Ascending aorta (tissue), 2 donors: Measurements from ENCODE around the gene MRPL44. TPM values are rescaled to one million over a fixed set of nuclear protein-coding genes. Genes with fewer than 3 reads are reported as not detected.

ENCODE experiments used
- DNase-seq, 2 donors: peaks; one replicate each; pipeline ENCODE4 v3.0.0-alpha.2; 2019; ENCODE audit warnings: low spot score in 2 of 2
- H3K27ac ChIP-seq, 2 donors: fragments of 200-600 bp; sonication (generic); one replicate each; pipeline ENCODE4 v1.5.1; 2016 to 2017; ENCODE audit warnings: mild to moderate bottlenecking in 1 of 2
- H3K27me3 ChIP-seq: fragments of 200-600 bp; sonication (generic); one replicate; pipeline ENCODE4 v1.5.1; 2017
- H3K36me3 ChIP-seq, 2 donors: fragments of 200-600 bp; sonication (generic); one replicate each; pipeline ENCODE4 v1.5.1; 2016
- H3K4me1 ChIP-seq, 2 donors: fragments of 200-600 bp; sonication (generic); one replicate each; pipeline ENCODE4 v1.5.1; 2016 to 2017; ENCODE audit warnings: mild to moderate bottlenecking in 1 of 2
- H3K4me3 ChIP-seq, 2 donors: fragments of 200-600 bp; sonication (generic); one replicate each; pipeline ENCODE4 v1.5.1; 2016 to 2017; ENCODE audit warnings: mild to moderate bottlenecking in 1 of 2
- H3K9me3 ChIP-seq, 2 donors: fragments of 200-600 bp; sonication (generic); one replicate each; pipeline ENCODE4 v1.5.1; 2016
- intact Hi-C: fragments of 100-400 bp; cut with DNase I; formaldehyde crosslinking; loops from one replicate; pipeline ENCODE4 v1.15.1; 2023
- total RNA-seq: library from RNA; depleted of rRNA; stranded (reverse); fragments of >200 nt; gene quantifications from one replicate; pipeline ENCODE4 v1.1.0, GENCODE V29; 2016
- TF ChIP-seq, protein P1 (sequence below), 3 experiments: fragments of 200-600 bp in 2 of 3; fragments of 450-650 bp in 1 of 3; sonication (generic) in 2 of 3; IDR thresholded peaks; one replicate each; pipeline ENCODE4 v1.5.1; 2016 to 2019; ENCODE audit warnings: antibody characterized with exemption in 3 of 3, mild to moderate bottlenecking in 1 of 3, moderate library complexity in 1 of 3

Gene MRPL44
- 3.8 TPM for total RNA-seq

- Histone ChIP-seq H3K4me3 (peak within 1 kb of the TSS; percentile 92 to 95), H3K27ac (peak within 1 kb of the TSS; percentile 83 to 88), H3K9me3 (no peaks in the 10 kb centered on the region), H3K4me1 (peaks cover 7 to 43% of the 10 kb centered on the region in 2 donors), H3K27me3 (no peaks in the 10 kb centered on the region), H3K36me3 (peaks cover 0 to 8% of the 10 kb centered on the region in 2 donors)
- TF ChIP-seq, protein P1, sequence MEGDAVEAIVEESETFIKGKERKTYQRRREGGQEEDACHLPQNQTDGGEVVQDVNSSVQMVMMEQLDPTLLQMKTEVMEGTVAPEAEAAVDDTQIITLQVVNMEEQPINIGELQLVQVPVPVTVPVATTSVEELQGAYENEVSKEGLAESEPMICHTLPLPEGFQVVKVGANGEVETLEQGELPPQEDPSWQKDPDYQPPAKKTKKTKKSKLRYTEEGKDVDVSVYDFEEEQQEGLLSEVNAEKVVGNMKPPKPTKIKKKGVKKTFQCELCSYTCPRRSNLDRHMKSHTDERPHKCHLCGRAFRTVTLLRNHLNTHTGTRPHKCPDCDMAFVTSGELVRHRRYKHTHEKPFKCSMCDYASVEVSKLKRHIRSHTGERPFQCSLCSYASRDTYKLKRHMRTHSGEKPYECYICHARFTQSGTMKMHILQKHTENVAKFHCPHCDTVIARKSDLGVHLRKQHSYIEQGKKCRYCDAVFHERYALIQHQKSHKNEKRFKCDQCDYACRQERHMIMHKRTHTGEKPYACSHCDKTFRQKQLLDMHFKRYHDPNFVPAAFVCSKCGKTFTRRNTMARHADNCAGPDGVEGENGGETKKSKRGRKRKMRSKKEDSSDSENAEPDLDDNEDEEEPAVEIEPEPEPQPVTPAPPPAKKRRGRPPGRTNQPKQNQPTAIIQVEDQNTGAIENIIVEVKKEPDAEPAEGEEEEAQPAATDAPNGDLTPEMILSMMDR (IDR thresholded peaks at IDR 0.05) = no peak
- DNase-seq = peak; percentile 73 to 98
- intact Hi-C loops = loop anchor here (1.0 to 5.0 kb wide), 3 partner anchors 13 to 630 kb away; partner anchors contain the start of gene CUL3
Observed at GRCh38 chr2:223957092-223957851, at the start of gene MRPL44. MRPL44 (plus strand) TSS chr2:223957463; CDS start chr2:223957473, 10 bp downstream.

GRCh38 chr2:223908304-223908998, 48.8 kb upstream of the MRPL44 start:
- intact Hi-C loops = no loop called here
- Histone ChIP-seq H3K27ac (no peak overlapping the region), H3K9me3 (no peaks in the 10 kb centered on the region), H3K4me1 (peaks cover 0 to 2% of the 10 kb centered on the region in 2 donors), H3K36me3 (peaks cover 0 to 25% of the 10 kb centered on the region in 2 donors), H3K27me3 (no peaks in the 10 kb centered on the region), H3K4me3 (no peak overlapping the region)
- DNase-seq = no peak
- TF ChIP-seq, protein P1 (IDR thresholded peaks at IDR 0.05) = no peak

GRCh38 chr2:223909001-223909741, 48.1 kb upstream of the MRPL44 start:
- TF ChIP-seq, protein P1 (IDR thresholded peaks at IDR 0.05) = no peak
- Histone ChIP-seq H3K4me1 (peaks cover 0 to 2% of the 10 kb centered on the region in 2 donors), H3K27me3 (no peaks in the 10 kb centered on the region), H3K9me3 (no peaks in the 10 kb centered on the region), H3K4me3 (no peak overlapping the region), H3K27ac (no peak overlapping the region), H3K36me3 (peaks cover 0 to 19% of the 10 kb centered on the region in 2 donors)
- intact Hi-C loops = no loop called here
- DNase-seq = no peak

DNA sequence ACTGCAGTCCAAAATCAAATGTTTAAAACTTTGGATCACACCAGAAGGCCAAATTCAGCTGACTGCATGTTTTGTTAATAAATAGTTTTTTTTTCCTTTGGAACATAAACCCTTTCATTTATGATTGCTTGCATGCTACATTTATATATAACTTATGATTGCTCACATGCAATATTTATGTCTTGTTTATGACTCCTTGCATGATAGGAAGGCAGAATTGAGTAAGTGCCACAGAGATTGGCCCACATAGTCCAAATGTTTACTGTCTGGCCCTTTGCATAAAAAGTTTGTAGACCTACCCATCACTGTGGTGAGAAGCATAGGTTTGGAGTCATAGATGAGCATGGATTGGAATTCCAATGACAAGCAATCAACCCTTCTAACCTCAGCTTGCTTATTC, 42.9 kb upstream of the MRPL44 start:
- Histone ChIP-seq H3K4me1 (peaks cover 4 to 6% of the 10 kb centered on the region in 2 donors), H3K27ac (no peak overlapping the region), H3K4me3 (no peak overlapping the region), H3K9me3 (no peaks in the 10 kb centered on the region), H3K36me3 (peaks cover 4 to 23% of the 10 kb centered on the region in 2 donors), H3K27me3 (no peaks in the 10 kb centered on the region)
- intact Hi-C loops = no loop called here
- TF ChIP-seq, protein P1 (IDR thresholded peaks at IDR 0.05) = no peak
- DNase-seq = no peak

DNA sequence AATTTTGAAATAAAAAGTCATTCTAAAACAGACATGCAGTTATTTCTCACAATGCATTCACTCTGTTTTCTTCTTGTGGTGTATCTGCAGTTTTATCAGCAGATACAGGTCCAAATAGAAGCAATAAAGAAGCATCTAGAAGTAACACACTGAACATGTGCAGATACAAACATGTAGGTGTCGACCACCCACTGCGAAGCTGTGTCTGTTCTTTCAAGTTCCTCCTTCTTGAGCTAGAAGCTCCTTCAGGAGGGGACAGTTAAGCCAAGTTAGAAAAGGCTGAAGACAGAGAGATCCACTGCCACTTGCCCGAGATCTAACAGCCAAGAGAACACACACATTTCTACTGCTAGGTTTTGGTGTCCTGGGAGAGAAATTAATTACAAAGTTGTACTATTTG, 42.2 kb upstream of the MRPL44 start:
- Histone ChIP-seq H3K4me1 (peaks cover 4 to 9% of the 10 kb centered on the region in 2 donors), H3K9me3 (no peaks in the 10 kb centered on the region), H3K4me3 (no peak overlapping the region), H3K27me3 (no peaks in the 10 kb centered on the region), H3K36me3 (peaks cover 4 to 23% of the 10 kb centered on the region in 2 donors), H3K27ac (no peak overlapping the region)
- TF ChIP-seq, protein P1 (IDR thresholded peaks at IDR 0.05) = no peak
- intact Hi-C loops = no loop called here
- DNase-seq = no peak
